Middle frontal gyrus (tissue), 1 donor: ENCODE measurements around the gene APOBEC2.

Experiments used
- DNase-seq: peaks from one replicate; pipeline ENCODE4 v3.0.0-alpha.2; 2015; ENCODE audit warnings: low spot score; ENCODE audit errors: extremely low spot score

The APOBEC2 gene

GRCh38 chr6:41083072-41083471 lies 30.1 kb downstream of the APOBEC2 start:
- DNase-seq = no peak

GRCh38 chr6:41085182-41085581 lies 32.2 kb downstream of the APOBEC2 start:
- DNase-seq = no peak

- no peak for DNase-seq
Measured at GRCh38 chr6:41088451-41088850, 35.4 kb downstream of the APOBEC2 start.

GRCh38 chr6:41090841-41091761 lies 38.1 kb downstream of the APOBEC2 start:
- DNase-seq = no peak

GRCh38 chr6:41092421-41093140 lies 39.6 kb downstream of the APOBEC2 start:
- DNase-seq = no peak

GRCh38 chr6:41093729-41094128 lies 40.7 kb downstream of the APOBEC2 start:
- no peak for DNase-seq

GRCh38 chr6:41097467-41098090 lies 44.6 kb downstream of the APOBEC2 start:
- DNase-seq = no peak

GRCh38 chr6:41098366-41098765 lies 45.4 kb downstream of the APOBEC2 start:
- DNase-seq = no peak

- no peak for DNase-seq
Measured at GRCh38 chr6:41100871-41101287, 47.9 kb downstream of the APOBEC2 start.

- DNase-seq = no peak
Measured at GRCh38 chr6:41103847-41104246, 50.8 kb downstream of the APOBEC2 start.

- DNase-seq = no peak
Measured at GRCh38 chr6:41111017-41111416, 58.0 kb downstream of the APOBEC2 start.
